ENCODE measurements around the gene RABGAP1L.

- TF ChIP-seq POLR2A (IDR thresholded peaks at IDR 0.05; ENCODE audit: low read length) (no peak), GATA1 (IDR thresholded peaks at IDR 0.05; ENCODE audit: low read depth, low read length) (no peak)
These were observed 199.6 kb downstream of the RABGAP1L start for GRCh38 chr1:174358786-174359453.

Measured in erythroblast (primary cell).